ENCODE data around the gene POC1A.

DNA sequence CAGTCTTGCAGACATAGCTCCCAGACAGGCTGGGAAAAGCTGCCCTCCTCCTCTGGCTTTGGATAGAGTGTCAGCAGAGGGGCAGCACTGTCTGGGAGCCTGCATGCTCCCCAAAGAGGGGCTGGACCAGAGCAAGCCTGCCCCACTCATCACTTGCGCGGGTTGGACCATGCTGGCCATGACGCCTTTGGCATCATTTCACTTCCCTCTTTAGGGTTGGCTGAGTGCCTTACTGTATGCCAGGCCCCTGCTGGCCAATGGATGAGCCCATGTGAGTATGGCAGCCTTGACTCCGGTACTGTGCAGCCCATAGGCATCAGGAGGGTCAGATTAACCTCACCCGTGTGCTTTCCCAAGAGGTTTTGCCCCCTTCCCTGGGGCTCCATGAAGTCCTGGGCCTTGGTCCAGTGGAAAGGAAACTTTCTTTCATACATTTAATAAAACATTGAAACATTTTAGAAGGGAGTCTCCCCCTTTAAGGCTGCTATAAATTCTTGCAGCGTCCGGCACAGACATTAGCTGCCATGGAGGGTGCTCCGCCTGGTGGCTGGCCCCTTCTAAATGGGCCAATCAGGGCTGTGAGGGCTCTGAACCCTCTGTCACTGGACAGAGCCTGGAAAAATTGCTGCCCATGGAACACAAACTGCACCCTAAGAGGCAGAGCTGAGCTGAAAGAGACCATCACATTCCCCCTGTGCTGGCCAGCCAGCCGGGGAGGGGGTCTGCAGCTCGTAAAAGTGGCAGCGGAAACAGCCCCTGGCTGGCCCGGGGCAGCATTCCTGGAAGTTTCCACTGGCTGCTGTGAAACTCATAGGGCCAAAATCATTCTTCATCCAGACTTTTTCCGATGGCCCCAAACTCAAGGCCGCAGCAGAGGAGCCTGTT, 77.1 kb downstream of the POC1A start:
- TF ChIP-seq POLR2A (IDR thresholded peaks at IDR 0.05; ENCODE audit: low read length) (no peak), GATA1 (IDR thresholded peaks at IDR 0.05; ENCODE audit: low read depth, low read length) (no peak)

Measured in erythroblast (primary cell).